ENCODE results near the gene HES6. TPM values are rescaled to one million over a fixed set of nuclear protein-coding genes. Genes with fewer than 3 reads are reported as not detected.
A peak's percentile ranks its signal among the peaks of the same experiment; 100 is the strongest.

HES6 gene
- total RNA-seq, 4 donors from 2014 or later = 10.2 to 17.0 (median 11.2) TPM

DNA sequence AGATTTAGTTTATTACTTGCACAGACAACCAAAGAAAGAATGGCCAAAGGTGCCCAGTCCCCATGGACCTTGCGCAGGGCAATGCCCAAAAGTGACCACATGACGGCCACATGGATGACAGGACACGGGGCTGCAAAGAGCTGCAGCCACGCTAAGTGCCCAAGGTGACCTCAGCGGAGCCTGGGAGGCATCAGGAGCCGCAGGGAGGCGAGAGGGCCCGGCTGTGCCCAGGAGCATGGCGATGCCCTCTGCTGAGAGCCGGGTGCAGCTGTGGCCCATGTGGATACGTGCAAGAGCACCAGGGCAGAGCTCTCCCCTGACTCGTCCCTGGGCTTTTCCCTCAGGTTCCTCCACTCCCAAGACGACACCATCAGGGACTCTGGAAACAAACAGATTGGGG, 14.7 kb downstream of the HES6 start:
- no peak for DNase-seq (ENCODE audit: extremely low spot score)
- 85% methylated on average over 12 of the region's 13 CpGs for WGBS
- H3K9me3 ChIP-seq = no peaks in the 10 kb centered on the region
- H3K27me3 ChIP-seq = no peaks in the 10 kb centered on the region
- intact Hi-C loops (cut with DNase I) = no loop called here
- H3K27ac ChIP-seq (replicated peaks in 1 of 4) = no peak overlapping the region
- H3K36me3 ChIP-seq = peaks cover 0 to 9% (median 0%) of the 10 kb centered on the region in 4 donors
- H3K4me1 ChIP-seq = peaks cover 0 to 45% (median 29%) of the 10 kb centered on the region in 4 donors
- TF ChIP-seq POLR2AphosphoS5 (IDR thresholded peaks at IDR 0.05) (no peak), POLR2A (IDR thresholded peaks at IDR 0.05; ENCODE audit: low read depth) (no peak), EP300 (IDR thresholded peaks at IDR 0.05) (no peak)
- TF ChIP-seq, protein P1, sequence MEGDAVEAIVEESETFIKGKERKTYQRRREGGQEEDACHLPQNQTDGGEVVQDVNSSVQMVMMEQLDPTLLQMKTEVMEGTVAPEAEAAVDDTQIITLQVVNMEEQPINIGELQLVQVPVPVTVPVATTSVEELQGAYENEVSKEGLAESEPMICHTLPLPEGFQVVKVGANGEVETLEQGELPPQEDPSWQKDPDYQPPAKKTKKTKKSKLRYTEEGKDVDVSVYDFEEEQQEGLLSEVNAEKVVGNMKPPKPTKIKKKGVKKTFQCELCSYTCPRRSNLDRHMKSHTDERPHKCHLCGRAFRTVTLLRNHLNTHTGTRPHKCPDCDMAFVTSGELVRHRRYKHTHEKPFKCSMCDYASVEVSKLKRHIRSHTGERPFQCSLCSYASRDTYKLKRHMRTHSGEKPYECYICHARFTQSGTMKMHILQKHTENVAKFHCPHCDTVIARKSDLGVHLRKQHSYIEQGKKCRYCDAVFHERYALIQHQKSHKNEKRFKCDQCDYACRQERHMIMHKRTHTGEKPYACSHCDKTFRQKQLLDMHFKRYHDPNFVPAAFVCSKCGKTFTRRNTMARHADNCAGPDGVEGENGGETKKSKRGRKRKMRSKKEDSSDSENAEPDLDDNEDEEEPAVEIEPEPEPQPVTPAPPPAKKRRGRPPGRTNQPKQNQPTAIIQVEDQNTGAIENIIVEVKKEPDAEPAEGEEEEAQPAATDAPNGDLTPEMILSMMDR (IDR thresholded peaks at IDR 0.05) = no peak
- H3K4me3 ChIP-seq = no peak overlapping the region

DNA sequence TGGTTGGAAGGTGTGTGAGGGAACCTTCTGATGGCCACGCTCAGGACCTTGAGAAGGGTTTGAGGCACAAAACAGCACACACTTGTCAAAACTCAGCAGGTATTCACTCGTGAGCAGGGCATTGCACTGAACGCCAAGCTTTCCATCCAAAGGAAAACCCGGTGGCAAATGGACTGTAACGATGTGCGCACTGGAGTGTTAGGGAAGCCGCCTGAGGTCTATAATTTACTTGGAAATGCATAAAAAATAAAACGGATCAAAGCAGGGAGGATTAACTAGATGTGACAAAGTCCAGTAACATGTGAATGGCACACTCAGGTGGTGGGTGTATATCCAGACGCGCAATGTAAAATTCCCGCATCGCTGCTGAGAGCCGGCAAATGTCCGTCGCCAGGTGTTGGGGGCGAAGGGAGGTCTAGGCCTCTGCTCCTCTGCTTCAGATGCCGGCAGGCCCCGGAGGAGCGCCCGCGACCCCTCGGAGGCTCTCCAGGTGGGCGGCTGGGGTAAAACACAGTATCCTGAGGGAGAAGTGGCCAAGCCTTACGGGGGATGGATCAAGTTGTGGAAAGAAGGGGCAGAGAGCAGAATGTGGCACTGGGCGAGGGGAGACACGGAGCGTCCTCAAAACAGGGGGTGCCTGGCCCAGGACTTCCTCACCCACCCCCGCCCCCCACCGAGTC, 15.3 kb downstream of the HES6 start:
- H3K4me3 ChIP-seq = no peak overlapping the region
- no peaks in the 10 kb centered on the region for H3K9me3 ChIP-seq
- intact Hi-C loops (cut with DNase I) = no loop called here
- peaks cover 0 to 45% (median 28%) of the 10 kb centered on the region in 4 donors for H3K4me1 ChIP-seq
- no peaks in the 10 kb centered on the region for H3K27me3 ChIP-seq
- WGBS = 94% methylated on average over 29 of the region's 29 CpGs
- peaks cover 0 to 9% (median 0%) of the 10 kb centered on the region in 4 donors for H3K36me3 ChIP-seq
- DNase-seq (ENCODE audit: extremely low spot score) = no peak
- no peak overlapping the region for H3K27ac ChIP-seq (replicated peaks in 1 of 4)
- TF ChIP-seq, protein P1 (IDR thresholded peaks at IDR 0.05) = no peak
- TF ChIP-seq POLR2AphosphoS5 (IDR thresholded peaks at IDR 0.05) = no peak
- no peak for TF ChIP-seq EP300 (IDR thresholded peaks at IDR 0.05)
- TF ChIP-seq POLR2A (IDR thresholded peaks at IDR 0.05; ENCODE audit: low read depth) = no peak

DNA sequence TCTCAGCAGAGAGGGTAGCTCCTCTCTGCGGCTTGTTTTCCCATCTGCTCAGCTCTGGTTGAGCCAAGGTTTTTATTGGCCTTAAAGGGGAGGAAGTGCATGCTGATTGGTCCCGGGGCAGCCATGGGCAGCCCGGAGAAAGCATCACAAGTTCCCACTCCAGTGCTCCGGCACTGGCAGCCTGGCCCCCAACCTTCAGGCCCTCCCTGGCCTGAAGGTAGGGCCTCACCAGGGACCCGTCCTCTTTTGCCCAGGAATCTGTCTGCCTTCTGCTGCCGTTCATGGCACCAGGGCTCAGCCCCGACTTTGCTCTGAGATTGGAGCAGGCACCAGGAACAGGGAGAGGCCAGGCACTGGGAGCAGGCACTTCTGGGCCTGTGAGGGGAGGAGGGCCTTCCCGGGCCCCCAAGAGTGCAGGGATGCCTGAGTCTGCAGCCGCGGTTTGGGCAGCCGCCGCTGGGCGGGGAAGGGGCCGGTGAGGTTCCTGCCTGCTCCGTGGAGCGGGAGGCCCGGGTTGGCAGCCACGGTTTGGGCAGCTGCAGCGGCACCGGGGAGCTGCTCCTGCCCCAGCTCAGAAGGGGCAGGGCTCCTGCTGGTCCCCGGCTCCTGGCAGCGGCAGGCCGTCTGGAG, 18.8 kb downstream of the HES6 start:
- H3K36me3 ChIP-seq = peaks cover 0 to 6% (median 0%) of the 10 kb centered on the region in 4 donors
- peak overlapping the region in 3 of 4 donors; percentile 4 to 24 (median 20) for H3K4me3 ChIP-seq
- 73% methylated on average over 10 of the region's 23 CpGs for WGBS
- TF ChIP-seq POLR2A (IDR thresholded peaks at IDR 0.05; ENCODE audit: low read depth) = no peak
- TF ChIP-seq, protein P1 (IDR thresholded peaks at IDR 0.05) = no peak
- TF ChIP-seq POLR2AphosphoS5 (IDR thresholded peaks at IDR 0.05) = peak; percentile 6 to 29
- TF ChIP-seq EP300 (IDR thresholded peaks at IDR 0.05) = no peak
- no peak for DNase-seq (ENCODE audit: extremely low spot score)
- H3K27ac ChIP-seq (replicated peaks in 1 of 4) = peak overlapping the region; percentile 13 to 49 (median 44)
- peaks cover 0 to 6% (median 0%) of the 10 kb centered on the region in 4 donors for H3K27me3 ChIP-seq
- intact Hi-C loops (cut with DNase I) = no loop called here
- peaks cover 0 to 17% (median 8%) of the 10 kb centered on the region in 4 donors for H3K4me1 ChIP-seq
- no peaks in the 10 kb centered on the region for H3K9me3 ChIP-seq

DNA sequence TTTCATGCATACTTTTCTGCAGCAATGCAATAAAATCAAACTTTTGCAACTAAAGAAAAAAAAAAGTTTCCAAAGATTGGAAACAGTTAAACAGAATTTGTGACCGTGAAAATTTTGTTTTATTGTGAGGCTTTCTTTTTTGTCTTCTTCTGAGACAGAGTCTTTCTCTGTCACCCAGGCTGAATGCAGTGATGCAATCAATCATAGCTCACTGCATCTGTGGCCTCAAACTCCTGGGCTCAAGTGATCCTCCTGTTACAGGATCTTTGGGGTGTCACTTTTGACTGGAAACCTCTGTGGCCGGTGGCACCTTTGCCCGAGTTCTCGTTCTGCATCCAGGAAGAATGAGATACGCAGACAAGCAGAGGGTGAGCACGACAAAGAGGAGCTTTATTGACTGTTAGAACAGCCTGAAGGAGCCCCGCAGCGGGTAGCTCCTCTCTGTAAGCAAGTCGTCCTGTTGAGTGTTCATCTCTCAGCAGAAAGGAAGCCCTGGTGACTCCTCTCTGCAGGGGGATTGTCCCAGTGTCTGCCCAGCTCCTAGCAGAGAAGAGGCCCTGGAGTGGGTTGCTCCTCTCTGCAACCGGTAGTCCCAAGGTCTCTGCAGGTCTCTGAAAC, 19.5 kb downstream of the HES6 start:
- intact Hi-C loops (cut with DNase I) = no loop called here
- Histone ChIP-seq H3K27me3 (peaks cover 0 to 10% (median 0%) of the 10 kb centered on the region in 4 donors), H3K27ac (replicated peaks in 1 of 4) (peak overlapping the region in 3 of 4 donors; percentile 13 to 49 (median 45)), H3K4me3 (no peak overlapping the region), H3K4me1 (peaks cover 0 to 11% (median 2%) of the 10 kb centered on the region in 4 donors), H3K9me3 (no peaks in the 10 kb centered on the region), H3K36me3 (peaks cover 0 to 6% (median 0%) of the 10 kb centered on the region in 4 donors)
- WGBS = 89% methylated on average over 10 of the region's 10 CpGs
- TF ChIP-seq POLR2A (IDR thresholded peaks at IDR 0.05; ENCODE audit: low read depth) (no peak), EP300 (IDR thresholded peaks at IDR 0.05) (no peak)
- TF ChIP-seq, protein P1 (IDR thresholded peaks at IDR 0.05) = no peak
- DNase-seq (ENCODE audit: extremely low spot score) = no peak
